ENCODE measurements around the gene NPIPA8.
"Not testable (repeated sequence)": the region's sequence is repeated elsewhere in the genome, so short reads cannot be mapped to it uniquely, and the experiment has no call there.

NPIPA8 gene

DNA sequence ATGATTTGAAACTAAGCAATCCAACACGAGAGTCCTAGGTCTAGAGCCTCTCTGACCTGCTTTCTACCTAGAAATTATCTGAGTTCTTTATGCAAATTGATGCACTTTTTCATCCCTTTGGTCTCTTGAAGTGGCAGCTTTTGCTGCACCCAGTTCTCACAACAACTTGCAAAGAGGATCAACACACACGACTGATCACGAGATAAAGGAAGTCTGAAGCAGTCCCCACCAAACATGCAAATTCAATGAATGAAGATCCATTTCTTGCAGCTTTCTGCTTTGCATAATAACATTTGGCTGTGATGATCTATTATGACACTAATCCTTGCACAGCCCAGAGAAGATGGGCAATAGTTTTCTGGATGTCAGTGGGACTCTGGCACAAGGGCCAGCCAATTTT lies 56.2 kb downstream of the NPIPA8 start:
- H3K4me1 ChIP-seq (ENCODE audit: control insufficient read depth, insufficient read depth, low read length); H3K9me3 ChIP-seq (ENCODE audit: control insufficient read depth in 2 of 2, low read length in 2 of 2); H3K9ac ChIP-seq (ENCODE audit: low read length in 2 of 2); H3K4me3 ChIP-seq (ENCODE audit: low read length in 2 of 2); H3K27me3 ChIP-seq (ENCODE audit: control insufficient read depth in 1 of 2, insufficient read depth in 2 of 2, low read length in 2 of 2); H3K27ac ChIP-seq (ENCODE audit: low read length); H3K36me3 ChIP-seq (ENCODE audit: control insufficient read depth in 2 of 2, insufficient read depth in 2 of 2, low read length in 2 of 2): not testable (repeated sequence)

- not testable (repeated sequence) for H3K36me3 ChIP-seq (ENCODE audit: control insufficient read depth in 2 of 2, insufficient read depth in 2 of 2, low read length in 2 of 2); H3K27me3 ChIP-seq (ENCODE audit: control insufficient read depth in 1 of 2, insufficient read depth in 2 of 2, low read length in 2 of 2); H3K9ac ChIP-seq (ENCODE audit: low read length in 2 of 2); H3K4me3 ChIP-seq (ENCODE audit: low read length in 2 of 2); H3K27ac ChIP-seq (ENCODE audit: low read length); H3K4me1 ChIP-seq (ENCODE audit: control insufficient read depth, insufficient read depth, low read length); H3K9me3 ChIP-seq (ENCODE audit: control insufficient read depth in 2 of 2, low read length in 2 of 2)
Observed at GRCh38 chr16:18276756-18277155, 59.8 kb downstream of the NPIPA8 start.

GRCh38 chr16:18270171-18270570 lies 66.4 kb downstream of the NPIPA8 start:
- H3K27ac ChIP-seq (ENCODE audit: low read length); H3K27me3 ChIP-seq (ENCODE audit: control insufficient read depth in 1 of 2, insufficient read depth in 2 of 2, low read length in 2 of 2); H3K4me3 ChIP-seq (ENCODE audit: low read length in 2 of 2); H3K4me1 ChIP-seq (ENCODE audit: control insufficient read depth, insufficient read depth, low read length); H3K9ac ChIP-seq (ENCODE audit: low read length in 2 of 2); H3K36me3 ChIP-seq (ENCODE audit: control insufficient read depth in 2 of 2, insufficient read depth in 2 of 2, low read length in 2 of 2); H3K9me3 ChIP-seq (ENCODE audit: control insufficient read depth in 2 of 2, low read length in 2 of 2): not testable (repeated sequence)

Measured in stomach smooth muscle (tissue), 2 donors.